Kidney (tissue), 14 donors: ENCODE results near the gene NRP1. TPM values are rescaled to one million over a fixed set of nuclear protein-coding genes. Genes with fewer than 3 reads are reported as not detected.
A peak's percentile ranks its signal among the peaks of the same experiment; 100 is the strongest.

Experiments used
- DNase-seq, 5 donors: peaks; one replicate each; pipeline ENCODE4 v3.0.0-alpha.2; 2013 to 2020
- FAIRE-seq: peaks from 2 replicates; lab custom pipeline; 2012; peaks lifted over from hg19 to GRCh38; lab: Jason Lieb, UNC
- H3K27ac ChIP-seq, 2 donors: one replicate each; pipeline ENCODE4 v1.7.0; 2013; ENCODE audit warnings: low read depth in 2 of 2, low read length in 2 of 2, inconsistent platforms in 1 of 2
- H3K27me3 ChIP-seq: one replicate; pipeline ENCODE4 v1.7.1; 2013; ENCODE audit warnings: low read length, inconsistent platforms; ENCODE audit not compliant: control insufficient read depth, insufficient read depth
- H3K36me3 ChIP-seq, 3 donors: one replicate each; pipeline versions ENCODE4 v1.7.0 to v1.7.1; 2013; ENCODE audit warnings: low read length in 3 of 3, control low read depth in 1 of 3, inconsistent platforms in 1 of 3; ENCODE audit not compliant: insufficient read depth in 3 of 3, control insufficient read depth in 2 of 3
- H3K4me1 ChIP-seq, 3 donors: one replicate each; pipeline versions ENCODE4 v1.7.0 to v1.7.1; 2013; ENCODE audit warnings: low read length in 3 of 3, inconsistent platforms in 1 of 3, low read depth in 1 of 3; ENCODE audit not compliant: control insufficient read depth in 2 of 3, insufficient read depth in 2 of 3
- H3K4me3 ChIP-seq, 3 donors: one replicate each; pipeline versions ENCODE4 v1.7.0 to v1.8.1; 2013; ENCODE audit warnings: low read length in 3 of 3, control low read depth in 1 of 3, inconsistent platforms in 1 of 3
- H3K9ac ChIP-seq, 3 donors: one replicate each; pipeline versions ENCODE4 v1.7.0 to v1.7.1; 2013; ENCODE audit warnings: low read length in 3 of 3, control low read depth in 1 of 3, inconsistent platforms in 1 of 3
- H3K9me3 ChIP-seq, 3 donors: one replicate each; pipeline versions ENCODE4 v1.7.0 to v1.7.1; 2013; ENCODE audit warnings: low read length in 3 of 3, control low read depth in 1 of 3, inconsistent platforms in 1 of 3; ENCODE audit not compliant: control insufficient read depth in 2 of 3, insufficient read depth in 1 of 3
- intact Hi-C: fragments of 100-400 bp; cut with DNase I; formaldehyde crosslinking; loops from one replicate; pipeline ENCODE4 v1.11.1; 2022
- polyA plus RNA-seq: library from polyadenylated mRNA; stranded (reverse); fragments of 350-450 nt; fragmentation: Illumina TruSeq; extraction: RNeasy Lipid Tissue Mini Kit (QIAGEN cat#74804); gene quantifications from one replicate; pipeline ENCODE4 v1.2.3, GENCODE V29; 2014; ENCODE audit warnings: low read depth, low replicate concordance; ENCODE audit not compliant: insufficient read depth
- total RNA-seq: library from RNA; stranded (reverse); fragmentation: NEBNext Ultra II Directional; extraction: Animal tissue kit (Norgen Biotek cat#: 25700); gene quantifications from one replicate; pipeline ENCODE4 v1.2.1, GENCODE V29; 2021
- TF ChIP-seq, protein P1 (sequence below): IDR thresholded peaks from 3 replicates; pipeline ENCODE4 v1.5.1; 2012; ENCODE audit warnings: mild to moderate bottlenecking, moderate library complexity, borderline replicate concordance; ENCODE audit not compliant: insufficient read depth; ENCODE audit errors: extremely low read depth
- donor health status: control.
- donor health status: control.
- donor health status: control.
- donor health status: control.
- donor health status: control.
- donor health status: DM: yes; HTN: yes; CAD: no.
- donor health status: Normal renal cell carcinoma (clear cell type).

The NRP1 gene
- total and polyA plus RNA-seq, 2 donors from 2014 or later, result 40.5 to 243 TPM

DNA sequence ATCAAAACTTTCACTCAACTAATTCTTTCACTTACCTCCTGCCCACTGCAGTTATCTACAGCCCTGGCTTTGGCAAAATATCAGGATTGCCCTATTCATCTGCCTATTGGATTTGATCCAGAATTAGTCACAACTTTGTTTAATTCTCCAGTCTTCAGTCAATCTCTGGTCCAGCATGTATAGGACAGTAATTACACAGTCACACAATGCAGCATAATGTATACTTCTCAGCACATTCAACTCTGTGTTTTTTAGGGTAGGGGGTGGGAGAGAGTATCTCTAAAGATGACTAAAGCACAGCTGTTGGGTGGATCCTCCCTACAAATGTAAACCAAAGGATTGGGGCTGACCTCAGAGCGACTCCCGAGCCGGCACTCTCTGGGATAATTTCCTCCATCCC lies 17.7 kb upstream of the NRP1 start:
- Histone ChIP-seq H3K9ac (no peak overlapping the region), H3K27ac (no peak overlapping the region), H3K27me3 (no peaks in the 10 kb centered on the region), H3K9me3 (no peaks in the 10 kb centered on the region), H3K4me3 (no peak overlapping the region), H3K36me3 (no peaks in the 10 kb centered on the region), H3K4me1 (no peaks in the 10 kb centered on the region)
- no peak for DNase-seq
- no peak for FAIRE-seq
- intact Hi-C loops, result no loop called here
- TF ChIP-seq, protein P1, sequence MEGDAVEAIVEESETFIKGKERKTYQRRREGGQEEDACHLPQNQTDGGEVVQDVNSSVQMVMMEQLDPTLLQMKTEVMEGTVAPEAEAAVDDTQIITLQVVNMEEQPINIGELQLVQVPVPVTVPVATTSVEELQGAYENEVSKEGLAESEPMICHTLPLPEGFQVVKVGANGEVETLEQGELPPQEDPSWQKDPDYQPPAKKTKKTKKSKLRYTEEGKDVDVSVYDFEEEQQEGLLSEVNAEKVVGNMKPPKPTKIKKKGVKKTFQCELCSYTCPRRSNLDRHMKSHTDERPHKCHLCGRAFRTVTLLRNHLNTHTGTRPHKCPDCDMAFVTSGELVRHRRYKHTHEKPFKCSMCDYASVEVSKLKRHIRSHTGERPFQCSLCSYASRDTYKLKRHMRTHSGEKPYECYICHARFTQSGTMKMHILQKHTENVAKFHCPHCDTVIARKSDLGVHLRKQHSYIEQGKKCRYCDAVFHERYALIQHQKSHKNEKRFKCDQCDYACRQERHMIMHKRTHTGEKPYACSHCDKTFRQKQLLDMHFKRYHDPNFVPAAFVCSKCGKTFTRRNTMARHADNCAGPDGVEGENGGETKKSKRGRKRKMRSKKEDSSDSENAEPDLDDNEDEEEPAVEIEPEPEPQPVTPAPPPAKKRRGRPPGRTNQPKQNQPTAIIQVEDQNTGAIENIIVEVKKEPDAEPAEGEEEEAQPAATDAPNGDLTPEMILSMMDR, result no peak

DNA sequence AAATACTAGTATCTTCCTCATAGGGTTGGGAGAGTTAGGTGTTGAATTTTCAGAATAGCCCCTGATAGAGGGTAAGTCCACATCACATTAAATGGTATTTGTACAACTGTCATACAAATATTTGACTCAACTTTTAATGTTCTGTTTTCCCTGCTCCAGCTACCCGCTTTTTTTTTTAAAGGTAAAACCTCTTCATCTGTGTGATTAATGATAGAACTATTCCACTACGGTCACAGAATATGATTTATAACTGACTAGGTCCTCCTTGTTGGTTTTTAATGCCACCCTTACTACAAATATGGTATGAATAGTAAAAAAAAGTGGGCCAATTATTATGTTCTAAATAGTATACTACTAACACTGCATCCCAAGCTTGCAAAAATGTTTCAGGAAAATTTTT lies 15.6 kb upstream of the NRP1 start:
- no peak overlapping the region for H3K27ac ChIP-seq
- no peaks in the 10 kb centered on the region for H3K9me3 ChIP-seq
- H3K27me3 ChIP-seq, result no peaks in the 10 kb centered on the region
- no peak overlapping the region for H3K4me3 ChIP-seq
- intact Hi-C loops, result no loop called here
- no peak overlapping the region for H3K9ac ChIP-seq
- H3K36me3 ChIP-seq, result no peaks in the 10 kb centered on the region
- H3K4me1 ChIP-seq, result no peaks in the 10 kb centered on the region
- DNase-seq, result no peak
- no peak for FAIRE-seq
- TF ChIP-seq, protein P1, result no peak

DNA sequence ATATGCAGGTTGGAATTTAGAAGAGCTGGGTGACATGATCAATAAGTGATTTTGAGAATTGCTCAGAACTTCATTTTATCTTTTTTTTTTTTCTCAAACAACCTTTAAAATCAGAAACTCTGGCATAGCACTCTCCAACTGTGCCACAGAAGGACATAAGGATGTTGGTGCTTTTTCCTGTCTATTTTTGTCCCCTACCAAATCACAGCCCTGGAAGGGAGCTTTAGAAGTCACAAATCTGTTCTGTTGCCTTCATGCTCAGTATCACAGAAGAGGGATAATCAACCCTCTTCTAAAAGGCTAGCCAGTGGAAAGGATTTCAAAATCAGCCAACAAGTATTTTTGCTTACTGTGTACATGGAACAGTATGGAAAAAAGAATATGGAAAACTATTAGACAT lies 14.8 kb upstream of the NRP1 start:
- DNase-seq, result no peak
- Histone ChIP-seq H3K27ac (no peak overlapping the region), H3K4me1 (no peaks in the 10 kb centered on the region), H3K9ac (no peak overlapping the region), H3K4me3 (no peak overlapping the region), H3K27me3 (no peaks in the 10 kb centered on the region), H3K36me3 (no peaks in the 10 kb centered on the region), H3K9me3 (no peaks in the 10 kb centered on the region)
- TF ChIP-seq, protein P1, result no peak
- no peak for FAIRE-seq
- intact Hi-C loops, result no loop called here

DNA sequence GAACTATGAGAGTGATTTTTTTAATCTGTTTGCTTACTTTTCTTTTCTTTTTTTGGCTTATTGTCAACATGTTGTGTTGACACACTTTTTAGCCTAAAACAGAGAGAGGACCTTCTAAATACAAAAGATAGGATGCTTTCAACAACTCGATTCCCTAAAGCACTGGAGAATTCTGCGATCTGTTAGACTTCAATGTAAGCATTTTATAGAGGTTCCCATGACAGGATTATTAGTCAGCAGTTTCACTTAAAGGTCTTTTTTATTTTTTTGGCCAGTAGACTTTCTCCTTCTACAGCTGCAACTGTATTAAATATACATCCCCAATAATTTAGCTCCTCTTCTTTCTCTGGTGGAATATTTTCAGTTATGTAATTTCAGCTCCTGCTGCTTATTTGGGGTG lies 12.7 kb upstream of the NRP1 start:
- DNase-seq (peak in 1 of 5 donors; percentile 43), FAIRE-seq (no peak)
- Histone ChIP-seq H3K9me3 (no peaks in the 10 kb centered on the region), H3K9ac (no peak overlapping the region), H3K27ac (no peak overlapping the region), H3K4me1 (no peaks in the 10 kb centered on the region), H3K4me3 (no peak overlapping the region), H3K27me3 (no peaks in the 10 kb centered on the region), H3K36me3 (no peaks in the 10 kb centered on the region)
- intact Hi-C loops, result no loop called here
- TF ChIP-seq, protein P1, result no peak
